ENCODE measurements around the gene RET.
A peak's percentile ranks its signal among the peaks of the same experiment; 100 is the strongest.
"Not testable (repeated sequence)": the region's sequence is repeated elsewhere in the genome, so short reads cannot be mapped to it uniquely, and the experiment has no call there.

Gene RET

DNA sequence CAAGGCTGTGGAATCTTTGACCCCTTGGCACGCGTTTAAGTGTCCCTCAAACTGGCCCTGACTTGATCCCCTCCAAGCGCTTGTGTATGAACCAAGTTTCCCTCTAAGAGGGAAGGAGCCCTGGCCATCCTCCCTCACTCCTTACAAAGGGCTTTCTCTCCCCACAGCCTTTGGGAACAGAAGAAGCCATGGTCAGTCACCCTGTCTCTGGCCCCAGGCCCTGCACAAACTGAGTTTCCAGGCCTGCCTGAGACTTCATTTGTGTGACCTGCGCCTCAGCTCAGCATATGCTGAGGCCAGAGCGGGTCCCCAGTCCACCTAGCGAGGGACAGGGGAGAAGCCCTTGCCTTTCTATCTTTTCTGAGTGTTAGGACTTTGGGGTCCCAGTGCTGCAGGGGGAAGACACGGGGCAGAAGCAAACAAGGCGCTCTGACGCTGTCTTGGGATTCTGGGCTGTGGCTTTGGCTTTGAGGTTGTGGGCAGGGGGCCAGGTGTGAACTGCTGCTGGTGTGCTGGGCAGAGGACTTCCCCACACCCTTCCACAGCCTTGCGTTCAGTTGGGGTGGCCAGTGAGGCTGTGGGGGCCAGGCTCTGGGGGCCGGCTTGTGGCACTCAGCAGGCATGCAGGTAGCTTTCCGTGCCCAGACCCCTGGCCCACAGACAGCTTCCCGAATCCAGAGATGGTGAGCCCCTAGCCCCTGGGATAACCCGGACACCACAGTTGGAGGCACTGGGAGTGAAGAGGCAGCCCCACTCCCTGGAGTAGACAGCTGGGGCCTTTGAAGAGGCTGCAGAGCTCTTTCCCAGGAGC is 1.5 kb downstream of the RET start:
- DNase-seq (ENCODE audit: low read depth): no peak

DNA sequence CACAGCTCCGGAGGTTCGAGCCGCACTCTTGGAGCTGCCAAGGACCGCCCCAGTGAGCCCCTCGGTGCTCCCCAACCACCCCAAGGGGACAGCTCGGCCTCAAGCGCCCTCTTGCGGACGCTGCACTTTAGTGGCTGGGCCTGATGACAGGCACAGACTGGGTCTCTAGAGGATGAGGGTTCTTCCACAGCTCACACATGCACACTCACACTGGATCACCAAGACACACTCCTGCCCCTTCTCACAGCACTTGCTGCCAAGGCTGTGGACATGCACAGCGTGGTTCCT is 2.1 kb downstream of the RET start:
- no peak for DNase-seq (ENCODE audit: low read depth)

DNA sequence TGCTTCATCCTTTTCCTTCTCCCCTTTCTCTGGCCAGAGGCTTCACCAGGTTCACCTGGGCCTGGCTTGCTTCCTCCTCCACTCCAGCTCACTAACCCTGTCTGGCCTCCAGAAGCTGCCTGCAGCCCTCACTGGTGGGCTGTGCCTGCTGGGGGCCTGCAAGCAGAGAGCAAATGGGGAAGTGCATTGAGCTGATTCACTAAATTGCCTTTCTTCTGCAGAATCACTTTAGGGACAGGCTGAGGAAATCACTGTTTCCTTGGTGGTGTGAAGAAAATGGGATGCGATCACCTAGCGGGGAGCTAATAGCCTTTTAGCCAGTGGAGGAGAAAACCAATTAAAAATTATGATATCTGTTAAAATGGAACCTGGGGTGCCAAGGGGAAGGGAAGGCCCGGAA is 3.0 kb downstream of the RET start:
- no peak for DNase-seq (ENCODE audit: low read depth)

DNA sequence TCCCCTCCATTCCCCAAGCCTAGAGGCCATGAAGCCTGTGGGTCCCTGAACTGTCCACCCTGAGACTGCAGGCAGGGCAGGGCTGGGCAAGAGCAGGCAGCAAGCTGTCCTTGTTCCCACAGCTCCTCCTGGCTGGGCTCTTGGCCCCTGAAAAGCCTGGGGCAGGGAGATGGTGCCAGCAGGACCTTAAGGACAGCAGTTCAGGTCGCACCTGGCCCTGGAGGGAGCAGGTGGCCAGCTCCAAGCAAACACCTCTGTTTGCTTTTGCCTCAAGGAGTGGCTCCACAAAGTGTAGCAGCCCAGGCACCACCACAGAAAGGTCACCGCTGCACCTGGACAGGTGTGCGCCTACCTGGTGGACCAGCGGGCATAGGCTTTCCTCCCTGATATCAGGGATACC is 5.2 kb downstream of the RET start:
- no peak for DNase-seq (ENCODE audit: low read depth)

DNA sequence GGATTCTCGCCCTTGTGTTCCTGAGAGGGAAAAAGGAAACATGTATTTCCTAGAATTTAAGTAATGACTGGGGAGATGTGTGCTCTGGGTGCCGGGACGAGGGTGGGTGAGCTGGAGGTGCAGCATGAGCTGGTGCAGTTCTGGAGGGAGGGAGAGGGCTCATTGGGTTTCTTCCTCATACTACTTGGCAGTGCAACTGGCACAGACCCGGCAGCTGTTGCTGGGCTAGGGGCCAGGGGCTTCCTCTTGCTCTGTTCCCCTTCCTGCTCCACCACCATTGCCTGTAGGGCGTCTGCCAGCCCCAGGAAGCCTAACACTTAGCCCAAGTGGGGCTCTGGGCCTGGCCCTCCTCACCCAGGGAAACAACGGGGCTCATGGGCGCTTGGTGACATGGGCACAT is 5.9 kb downstream of the RET start:
- no peak for DNase-seq (ENCODE audit: low read depth)

DNA sequence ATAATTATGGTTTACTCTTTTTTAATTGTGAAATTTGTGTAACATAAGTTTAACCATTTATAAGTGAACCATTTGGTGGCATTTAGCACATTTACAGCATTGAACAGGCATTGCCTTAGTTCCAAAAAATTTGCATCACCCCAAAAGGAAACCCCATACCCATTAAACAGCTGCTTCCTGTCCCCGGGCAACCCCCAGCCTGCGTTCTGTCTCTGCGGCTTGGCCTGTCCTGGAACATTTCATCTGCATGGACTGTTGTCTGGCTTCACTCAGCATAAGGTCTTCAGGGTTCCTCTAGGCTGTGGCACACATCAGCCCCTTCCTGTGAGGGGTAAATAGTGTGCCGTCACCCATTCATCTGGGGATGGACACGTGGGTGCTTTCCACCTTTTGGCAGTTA is 6.9 kb downstream of the RET start:
- DNase-seq (ENCODE audit: low read depth): no peak

DNA sequence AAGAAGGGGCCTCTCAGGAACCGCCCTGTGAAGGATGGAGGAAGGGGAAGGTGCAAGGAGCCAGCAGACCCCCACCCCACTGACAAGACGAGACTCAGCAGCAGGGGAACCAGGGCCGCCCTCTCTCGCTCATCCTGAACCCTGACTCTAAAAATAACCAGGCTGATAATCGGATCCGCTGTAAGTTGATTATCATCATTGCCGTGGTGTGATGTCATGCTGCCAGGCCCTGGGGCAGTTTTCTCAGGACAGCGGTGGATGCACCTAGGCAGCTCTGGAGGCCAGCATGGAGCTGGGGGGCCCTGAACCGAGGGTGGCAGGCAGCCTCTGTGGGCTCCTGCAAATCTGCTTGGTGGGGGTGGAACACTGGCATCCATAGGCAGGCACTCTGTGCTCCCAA is 7.9 kb downstream of the RET start:
- DNase-seq (ENCODE audit: low read depth): no peak

DNA sequence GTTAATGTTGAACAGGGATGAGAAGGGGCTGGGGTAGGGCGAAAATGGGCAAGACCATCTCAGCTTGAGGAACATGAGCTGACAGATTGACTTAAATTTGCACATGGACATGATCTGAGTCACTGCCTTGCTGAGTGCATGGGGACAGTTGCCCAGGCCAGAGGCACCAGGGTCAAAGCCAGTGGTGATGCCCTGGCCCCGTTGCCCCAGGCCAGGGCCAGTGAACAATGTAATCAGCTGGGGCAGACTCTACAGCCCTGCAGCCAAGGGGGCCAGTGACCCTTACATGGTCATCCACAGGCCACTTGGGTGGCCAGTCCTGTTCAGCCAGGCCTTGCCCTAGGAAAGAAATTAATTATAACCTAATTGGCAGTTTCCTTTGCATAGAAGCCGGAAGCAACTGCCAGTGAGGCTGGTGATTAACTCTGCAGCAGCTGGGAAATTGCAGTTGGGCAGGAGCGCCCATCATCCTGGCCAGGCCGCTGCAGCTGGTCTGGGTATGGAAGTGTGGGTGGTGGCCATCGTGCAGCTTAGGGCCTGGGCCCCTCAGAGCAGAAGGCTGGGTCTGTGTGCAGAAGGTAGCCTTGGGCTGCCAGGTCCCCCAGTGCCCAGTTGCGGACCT is 9.6 kb downstream of the RET start:
- DNase-seq (ENCODE audit: low read depth): no peak

DNA sequence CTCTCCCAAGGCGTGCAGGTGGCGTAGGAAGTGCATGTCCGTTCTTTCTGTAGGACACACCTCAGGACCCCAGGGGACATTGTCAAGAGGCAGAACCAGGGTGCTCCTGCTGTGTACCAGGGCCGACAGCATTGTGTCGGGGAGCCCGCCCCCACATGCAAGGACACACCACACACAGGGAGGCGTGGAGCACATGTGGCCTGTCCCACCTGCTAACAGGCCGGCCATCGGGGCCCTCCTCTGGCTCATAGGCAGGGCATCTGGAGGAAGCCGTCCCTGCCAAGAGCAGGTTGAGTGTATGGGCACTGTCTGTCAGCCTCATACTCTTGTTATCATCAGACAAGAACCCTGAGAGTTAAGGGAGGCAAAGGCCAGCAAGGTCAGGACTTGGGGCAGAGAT is 12.7 kb downstream of the RET start:
- DNase-seq (ENCODE audit: low read depth): no peak

DNA sequence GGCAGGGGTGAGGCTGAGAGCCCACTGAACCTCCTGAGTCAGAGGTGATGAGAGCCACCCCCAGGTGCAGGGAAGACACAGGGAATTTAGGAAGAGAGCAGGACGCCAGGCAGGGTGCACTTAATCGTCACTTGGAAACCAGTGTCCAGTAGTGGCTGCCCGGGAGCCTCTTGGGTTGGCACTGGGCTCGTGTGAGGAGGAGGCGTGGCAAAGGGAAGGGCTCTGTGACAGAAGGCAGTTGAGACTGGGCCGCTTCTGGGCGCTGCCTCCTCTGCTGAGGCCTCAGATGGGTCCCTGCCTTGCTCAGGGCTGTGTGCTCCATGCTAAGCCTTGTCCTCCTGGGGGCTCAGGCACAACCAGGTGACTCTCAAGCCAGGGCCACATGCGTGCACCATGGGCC is 13.3 kb downstream of the RET start:
- no peak for DNase-seq (ENCODE audit: low read depth)

DNA sequence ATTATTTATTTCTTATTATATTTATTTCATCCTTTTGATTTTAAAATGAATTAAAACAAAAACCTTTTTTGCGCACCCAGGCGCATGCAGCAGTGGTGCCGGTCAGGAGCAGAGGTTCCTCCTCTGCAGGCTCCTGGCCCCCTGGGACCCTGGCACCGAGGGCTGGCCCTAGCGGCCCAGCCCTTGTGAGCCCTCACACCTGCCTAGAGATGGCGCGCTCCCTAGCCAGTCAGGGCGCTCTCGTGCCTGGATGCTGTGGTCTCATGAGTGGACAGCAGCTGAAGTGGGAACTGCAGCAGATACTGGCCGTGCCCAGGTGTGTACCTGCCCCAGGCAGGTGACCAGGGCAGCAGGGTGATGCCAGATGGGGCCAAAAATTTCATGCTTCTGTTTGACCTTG is 13.8 kb downstream of the RET start:
- no peak for DNase-seq (ENCODE audit: low read depth)

DNA sequence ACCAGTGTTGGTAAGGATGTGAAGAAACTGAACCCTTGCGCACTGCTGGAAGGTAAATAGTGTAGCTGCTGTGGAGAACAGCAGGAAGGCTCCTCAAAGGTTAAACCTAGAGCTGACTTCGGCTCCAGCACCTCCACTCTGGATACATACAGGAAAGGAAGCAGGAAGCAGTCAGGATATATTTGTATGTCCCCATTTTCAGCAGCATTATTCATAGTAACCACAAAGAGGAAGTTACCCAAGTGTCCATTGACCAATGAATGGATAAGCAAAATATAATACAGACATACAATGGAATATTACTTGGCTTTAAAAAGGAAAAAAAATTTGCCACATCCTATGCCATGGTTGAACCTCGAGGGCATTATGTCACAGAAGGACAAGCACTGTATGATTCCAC is 15.0 kb downstream of the RET start:
- no peak for DNase-seq (ENCODE audit: low read depth)

DNA sequence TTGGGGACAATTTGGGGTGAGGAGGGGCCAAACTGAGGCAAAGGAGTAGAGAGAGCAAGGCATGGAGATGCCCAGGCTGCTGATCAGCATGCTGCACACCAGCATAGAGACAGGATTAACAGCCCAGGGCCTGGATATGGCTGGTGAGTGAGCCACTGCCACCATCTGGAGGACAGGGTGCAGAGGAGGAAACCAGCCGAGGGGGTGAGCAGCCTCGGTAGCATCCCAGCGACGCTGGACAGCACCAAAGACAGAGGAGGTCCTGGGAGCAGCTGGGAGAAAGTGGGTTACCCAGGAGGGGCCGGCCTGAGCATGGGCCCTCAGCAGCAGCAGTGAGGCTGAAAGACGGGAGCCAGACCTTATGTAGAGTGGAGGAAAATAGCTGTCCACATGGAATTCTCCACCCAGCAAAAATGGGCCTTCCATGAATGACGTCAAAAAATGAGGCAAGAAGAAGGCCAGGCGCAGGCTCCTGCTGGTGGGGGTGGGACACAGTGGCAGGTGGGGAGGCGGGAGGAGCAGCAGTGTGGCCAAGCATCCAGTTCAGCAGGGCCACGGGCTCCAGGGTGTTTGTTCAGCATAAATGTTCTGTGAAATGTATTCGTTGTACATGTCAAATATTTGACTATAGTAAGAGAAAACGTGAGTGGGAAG is 16.7 kb downstream of the RET start:
- no peak for DNase-seq (ENCODE audit: low read depth)

DNA sequence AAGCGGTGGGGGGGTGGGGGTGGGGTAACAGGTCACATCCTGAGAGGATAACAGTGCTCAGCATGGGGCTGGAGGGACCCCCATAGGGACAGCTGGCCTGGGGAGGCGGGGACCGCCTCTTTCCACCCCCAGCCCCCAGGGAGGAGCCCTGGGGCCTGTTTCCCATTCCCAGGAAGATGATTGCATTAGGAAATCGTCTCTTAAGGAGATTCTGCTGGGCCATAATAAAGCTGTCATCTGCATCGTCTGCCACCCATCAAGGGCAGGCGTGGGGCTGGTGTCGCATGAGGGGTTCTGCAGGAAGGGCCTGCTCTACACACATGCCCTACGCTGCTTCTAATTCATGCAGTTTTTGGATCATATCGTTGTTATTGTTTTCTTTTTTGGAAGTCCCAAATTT is 17.2 kb downstream of the RET start:
- DNase-seq (ENCODE audit: low read depth): no peak

DNA sequence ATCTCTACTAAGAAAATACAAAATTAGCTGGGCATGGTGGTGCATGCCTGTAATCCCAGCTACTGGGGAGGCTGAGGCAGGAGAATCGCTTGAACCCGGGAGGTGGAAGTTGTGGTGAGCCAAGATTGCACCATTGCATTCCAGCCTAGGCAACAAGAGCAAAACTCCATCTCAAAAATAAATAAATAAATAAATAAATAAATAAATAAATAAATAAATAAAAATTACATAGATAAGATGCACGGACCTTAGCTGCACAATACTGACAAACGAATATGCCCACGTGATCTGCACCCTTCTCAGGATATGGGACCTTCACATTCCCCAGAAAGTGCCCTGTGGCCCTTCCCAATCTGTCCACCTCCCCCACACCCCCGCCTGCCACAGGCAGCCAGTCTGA is 22.5 kb downstream of the RET start:
- not testable (repeated sequence) for DNase-seq (ENCODE audit: low read depth)

DNA sequence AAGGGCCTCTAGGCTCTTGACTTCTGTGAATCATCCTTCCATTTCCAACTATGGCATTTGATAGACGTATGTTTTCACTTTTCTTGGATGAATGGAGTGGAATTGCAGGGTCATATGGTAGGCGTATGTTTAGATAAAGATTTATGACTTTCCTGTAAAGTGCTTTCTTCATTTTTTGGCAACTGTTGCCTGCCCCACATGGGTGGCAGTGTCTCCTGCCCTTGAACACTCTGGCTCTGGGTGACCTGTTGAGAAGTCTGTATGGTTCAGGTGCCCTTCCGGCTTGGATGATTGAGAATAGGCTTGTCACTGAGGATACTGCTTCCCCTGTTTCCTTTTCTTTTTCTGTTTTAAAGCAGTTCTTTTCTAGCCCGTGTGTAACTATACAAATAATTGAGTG is 23.1 kb downstream of the RET start:
- no peak for DNase-seq (ENCODE audit: low read depth)

DNA sequence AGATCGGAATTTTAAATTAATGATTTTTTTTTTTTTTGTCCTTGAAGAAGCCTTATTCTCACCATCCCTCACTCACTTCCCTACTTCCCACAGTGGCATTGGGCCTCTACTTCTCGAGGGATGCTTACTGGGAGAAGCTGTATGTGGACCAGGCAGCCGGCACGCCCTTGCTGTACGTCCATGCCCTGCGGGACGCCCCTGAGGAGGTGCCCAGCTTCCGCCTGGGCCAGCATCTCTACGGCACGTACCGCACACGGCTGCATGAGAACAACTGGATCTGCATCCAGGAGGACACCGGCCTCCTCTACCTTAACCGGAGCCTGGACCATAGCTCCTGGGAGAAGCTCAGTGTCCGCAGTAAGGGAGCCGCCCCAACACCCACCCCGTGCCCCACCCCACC is 23.5 kb downstream of the RET start:
- no peak for DNase-seq (ENCODE audit: low read depth)

DNA sequence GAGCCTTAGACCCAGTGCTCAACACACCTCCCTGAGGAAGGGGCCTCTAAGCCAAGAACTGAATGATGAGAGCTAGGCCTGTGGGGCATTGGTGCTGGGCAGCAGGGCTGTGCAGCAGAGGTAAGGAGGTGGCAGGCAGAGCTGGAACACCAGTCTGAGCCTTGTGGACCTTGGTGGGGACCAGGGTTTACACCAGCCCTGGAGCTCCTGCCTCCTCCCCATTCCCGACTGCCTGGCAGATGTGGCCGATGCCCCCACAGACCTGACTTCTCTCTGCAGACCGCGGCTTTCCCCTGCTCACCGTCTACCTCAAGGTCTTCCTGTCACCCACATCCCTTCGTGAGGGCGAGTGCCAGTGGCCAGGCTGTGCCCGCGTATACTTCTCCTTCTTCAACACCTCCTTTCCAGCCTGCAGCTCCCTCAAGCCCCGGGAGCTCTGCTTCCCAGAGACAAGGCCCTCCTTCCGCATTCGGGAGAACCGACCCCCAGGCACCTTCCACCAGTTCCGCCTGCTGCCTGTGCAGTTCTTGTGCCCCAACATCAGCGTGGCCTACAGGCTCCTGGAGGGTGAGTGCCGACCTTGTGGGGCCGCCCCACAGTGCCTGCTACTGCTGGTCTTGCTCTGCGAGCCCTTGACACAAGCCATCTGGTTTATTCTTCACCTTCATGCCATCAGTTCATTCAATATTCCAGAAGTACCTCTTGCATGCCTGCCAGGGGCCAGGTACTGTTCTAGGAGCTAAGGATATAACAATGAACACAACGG is 25.4 kb downstream of the RET start:
- no peak for DNase-seq (ENCODE audit: low read depth)

DNA sequence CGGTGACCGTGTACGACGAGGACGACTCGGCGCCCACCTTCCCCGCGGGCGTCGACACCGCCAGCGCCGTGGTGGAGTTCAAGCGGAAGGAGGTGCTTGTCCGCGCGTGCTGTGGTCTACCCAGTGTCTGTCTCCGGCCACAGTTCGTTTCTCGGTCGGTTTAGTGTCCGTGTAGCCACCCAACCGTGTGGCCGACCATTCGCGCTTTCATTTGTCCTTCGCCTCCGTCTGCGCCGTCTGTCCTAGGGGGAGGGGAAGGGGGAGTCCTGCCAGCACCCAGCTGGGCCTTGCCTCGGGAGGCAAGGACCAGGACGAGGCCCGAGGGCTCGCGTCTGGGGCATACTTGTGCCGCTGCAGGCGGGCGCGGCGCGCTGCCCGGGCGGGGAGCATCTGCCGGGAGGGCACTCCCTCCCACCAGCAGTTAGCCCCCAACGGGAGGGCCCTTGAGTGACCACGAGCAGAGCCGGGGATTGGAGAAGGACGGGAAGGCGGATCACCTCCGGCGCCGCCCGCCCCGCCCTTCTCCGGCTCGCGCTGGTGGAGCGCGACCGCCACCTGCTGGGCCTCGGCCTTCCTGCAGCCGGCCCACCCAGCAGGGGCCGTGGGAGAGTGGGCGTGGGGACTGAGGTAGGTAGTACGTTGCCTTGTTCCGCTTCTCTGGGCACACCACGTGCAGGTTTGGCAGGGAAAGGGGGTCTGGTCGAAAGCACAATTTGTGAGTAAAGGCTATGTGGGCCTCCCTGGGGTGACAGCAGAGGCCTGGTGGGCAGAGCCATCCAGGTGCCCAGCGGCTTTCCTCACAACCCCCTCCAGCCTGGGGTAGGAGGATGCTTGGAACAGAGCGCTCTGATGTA is 28.5 kb downstream of the RET start:
- DNase-seq (ENCODE audit: low read depth): peak; percentile 66

DNA sequence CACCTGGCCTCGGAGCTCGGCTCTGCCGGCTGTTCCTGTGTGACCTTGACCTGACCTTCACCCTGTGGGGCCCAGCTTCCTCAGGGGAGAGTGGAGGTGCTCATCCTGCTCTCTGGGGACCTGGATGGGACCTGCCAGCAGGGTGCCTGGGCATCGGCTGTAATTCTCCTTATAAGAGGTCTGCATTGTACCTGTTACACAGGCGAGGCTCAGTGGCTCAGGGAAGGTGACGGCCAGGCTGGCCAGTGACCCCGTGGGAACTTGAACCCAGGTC is 29.0 kb downstream of the RET start:
- DNase-seq (ENCODE audit: low read depth): no peak

DNA sequence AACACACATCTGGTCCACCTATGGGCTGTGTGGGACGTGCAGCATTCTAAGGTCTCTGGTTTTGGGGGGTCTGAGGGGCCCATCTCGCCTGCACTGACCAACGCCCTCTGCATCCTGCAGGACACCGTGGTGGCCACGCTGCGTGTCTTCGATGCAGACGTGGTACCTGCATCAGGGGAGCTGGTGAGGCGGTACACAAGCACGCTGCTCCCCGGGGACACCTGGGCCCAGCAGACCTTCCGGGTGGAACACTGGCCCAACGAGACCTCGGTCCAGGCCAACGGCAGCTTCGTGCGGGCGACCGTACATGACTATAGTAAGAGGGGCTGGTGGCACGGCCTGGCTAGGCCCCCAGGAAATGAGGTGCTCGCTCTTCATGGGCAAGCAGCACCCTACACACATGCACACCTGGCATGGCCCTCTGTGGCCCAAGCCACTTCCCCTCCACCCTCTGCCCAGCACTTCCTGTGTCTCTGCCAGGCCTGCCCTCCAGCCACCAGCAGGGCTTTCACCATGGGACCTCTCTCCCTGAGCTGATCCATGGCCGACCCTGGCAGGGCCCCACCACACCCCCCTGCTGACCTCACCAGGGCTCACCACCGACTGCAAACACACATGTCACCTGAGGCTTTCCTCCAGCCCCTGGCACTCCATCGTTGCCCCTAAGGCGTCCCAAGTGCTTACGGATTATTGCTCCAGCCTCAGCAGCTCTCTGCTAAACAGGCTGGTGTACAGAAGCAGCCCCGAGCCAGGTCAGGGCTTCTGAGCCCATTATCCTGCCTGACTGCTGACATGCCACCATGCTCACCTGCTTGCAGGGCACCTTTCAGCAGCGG is 29.6 kb downstream of the RET start:
- DNase-seq (ENCODE audit: low read depth): no peak

Measured in stimulated activated CD8-positive, alpha-beta memory T cell treated with anti-CD3 and anti-CD28 coated beads, Interleukin-12 subunit alpha, Interleukin-12 subunit beta, amount 100 ng/mL, for 4 hours (primary cell).